ENCODE results near the gene ZDHHC19. TPM values are rescaled to one million over a fixed set of nuclear protein-coding genes. Genes with fewer than 3 reads are reported as not detected.

ZDHHC19 gene
- total and polyA plus RNA-seq, 3 experiments from 2014 or later: not detected

DNA sequence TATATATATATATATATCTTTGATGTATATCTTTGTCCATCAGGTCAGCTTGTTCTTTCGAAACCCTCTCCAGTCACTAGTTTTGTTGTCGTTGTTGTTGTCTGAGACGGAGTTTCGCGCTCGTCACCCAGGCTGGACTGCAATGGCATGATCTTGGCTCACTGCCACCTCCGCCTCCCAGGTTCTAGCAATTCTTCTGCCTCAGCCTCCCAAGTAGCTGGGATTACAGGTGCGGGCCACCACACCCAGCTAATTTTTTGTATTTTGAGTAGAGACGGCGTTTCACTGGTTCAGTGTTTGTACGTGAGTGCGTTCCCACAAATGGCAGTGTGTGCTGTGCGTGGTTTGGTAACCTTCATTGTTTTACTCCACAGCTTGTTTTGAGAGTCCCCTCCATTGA, 51.7 kb downstream of the ZDHHC19 start:
- POLR2A ChIA-PET: no interaction called here
- Histone ChIP-seq H3K27ac (ENCODE audit: low read depth, low read length) (no peak overlapping the region), H3K9me3 (ENCODE audit: low read length) (no peaks in the 10 kb centered on the region), H3K27me3 (ENCODE audit: insufficient read depth, low read length, poor library complexity, severe bottlenecking) (no peaks in the 10 kb centered on the region), H3K4me3 (ENCODE audit: low read length) (no peak overlapping the region), H3K36me3 (ENCODE audit: insufficient read depth, low read length) (no peaks in the 10 kb centered on the region), H3K4me1 (ENCODE audit: insufficient read depth, low read length) (no peaks in the 10 kb centered on the region)
- no peaks in the 10 kb centered on the region for H3K9me3 Mint-ChIP-seq
- no peaks in the 10 kb centered on the region for H3K36me3 Mint-ChIP-seq
- no peak overlapping the region for H3K4me3 Mint-ChIP-seq
- peaks cover 0 to 2% of the 10 kb centered on the region in 2 donors for H3K27me3 Mint-ChIP-seq
- H3K4me1 Mint-ChIP-seq: peaks cover 11 to 15% (median 14%) of the 10 kb centered on the region in 3 donors
- H3K27ac Mint-ChIP-seq: no peak overlapping the region
- no peak for DNase-seq
- CTCF ChIA-PET: no interaction called here

DNA sequence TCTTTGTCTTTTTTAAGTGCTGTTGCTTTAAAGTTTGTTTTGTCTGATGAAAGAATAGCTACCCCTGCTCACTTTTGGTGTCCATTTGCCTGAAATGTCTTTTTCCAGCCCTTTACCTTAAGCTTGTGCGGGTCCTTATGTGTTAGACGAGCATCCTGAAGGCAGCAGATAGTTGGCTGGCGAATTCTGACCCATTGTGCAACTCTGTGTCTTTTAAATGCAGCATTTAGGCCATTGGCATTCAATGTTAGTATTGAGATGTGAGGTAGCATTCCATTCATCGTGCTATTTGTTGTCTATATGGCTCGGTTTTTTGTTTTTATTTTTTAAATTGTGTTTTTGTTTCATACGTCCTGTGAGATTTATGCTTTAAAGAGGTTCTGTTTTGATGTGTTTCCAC, 55.0 kb downstream of the ZDHHC19 start:
- H3K9me3 ChIP-seq (ENCODE audit: low read length): no peaks in the 10 kb centered on the region
- H3K4me1 ChIP-seq (ENCODE audit: insufficient read depth, low read length): no peaks in the 10 kb centered on the region
- Mint-ChIP-seq H3K27ac (no peak overlapping the region), H3K9me3 (no peaks in the 10 kb centered on the region), H3K36me3 (no peaks in the 10 kb centered on the region), H3K27me3 (peaks cover 0 to 2% of the 10 kb centered on the region in 2 donors), H3K4me3 (no peak overlapping the region), H3K4me1 (peaks cover 11 to 15% (median 14%) of the 10 kb centered on the region in 3 donors)
- no peak for DNase-seq
- ChIA-PET CTCF (no interaction called here), POLR2A (no interaction called here)
- no peak overlapping the region for H3K4me3 ChIP-seq (ENCODE audit: low read length)
- no peaks in the 10 kb centered on the region for H3K36me3 ChIP-seq (ENCODE audit: insufficient read depth, low read length)
- H3K27me3 ChIP-seq (ENCODE audit: insufficient read depth, low read length, poor library complexity, severe bottlenecking): no peaks in the 10 kb centered on the region
- no peak overlapping the region for H3K27ac ChIP-seq (ENCODE audit: low read depth, low read length)

DNA sequence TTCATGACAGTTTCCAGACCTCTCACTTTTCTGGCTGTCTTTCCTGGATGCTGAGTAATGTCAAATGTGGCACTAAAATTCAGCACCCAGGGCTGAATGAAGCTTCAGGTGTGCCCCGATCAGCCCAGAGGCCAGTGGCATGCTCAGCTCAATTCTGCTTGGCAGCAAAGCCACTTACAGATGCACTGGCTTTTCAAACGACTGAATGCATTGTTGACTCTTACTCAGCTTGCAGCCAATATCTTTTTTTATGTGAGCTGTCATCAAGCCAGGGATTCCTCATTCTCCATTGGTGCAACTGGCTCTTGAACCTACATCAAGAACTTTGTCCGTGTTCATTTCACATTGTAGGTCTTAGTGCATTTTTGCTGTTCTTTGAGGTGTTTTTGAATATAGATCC, 60.7 kb downstream of the ZDHHC19 start:
- DNase-seq: no peak
- Histone ChIP-seq H3K27me3 (ENCODE audit: insufficient read depth, low read length, poor library complexity, severe bottlenecking) (no peaks in the 10 kb centered on the region), H3K9me3 (ENCODE audit: low read length) (no peaks in the 10 kb centered on the region), H3K36me3 (ENCODE audit: insufficient read depth, low read length) (no peaks in the 10 kb centered on the region), H3K4me3 (ENCODE audit: low read length) (no peak overlapping the region), H3K4me1 (ENCODE audit: insufficient read depth, low read length) (no peaks in the 10 kb centered on the region), H3K27ac (ENCODE audit: low read depth, low read length) (no peak overlapping the region)
- Mint-ChIP-seq H3K27ac (peak overlapping the region in 2 of 8 donors; percentile 22 to 36), H3K27me3 (no peaks in the 10 kb centered on the region), H3K4me1 (peaks cover 3 to 4% (median 4%) of the 10 kb centered on the region in 3 donors), H3K9me3 (peaks cover 0 to 7% (median 3%) of the 10 kb centered on the region in 5 donors), H3K36me3 (peaks cover 0 to 8% (median 0%) of the 10 kb centered on the region in 3 donors), H3K4me3 (no peak overlapping the region)
- POLR2A ChIA-PET: no interaction called here
- CTCF ChIA-PET: interaction anchor here (1.8 kb wide), 1 partner anchor 77 kb away, joined by 9 read pairs; no protein-coding TSS in a partner anchor

DNA sequence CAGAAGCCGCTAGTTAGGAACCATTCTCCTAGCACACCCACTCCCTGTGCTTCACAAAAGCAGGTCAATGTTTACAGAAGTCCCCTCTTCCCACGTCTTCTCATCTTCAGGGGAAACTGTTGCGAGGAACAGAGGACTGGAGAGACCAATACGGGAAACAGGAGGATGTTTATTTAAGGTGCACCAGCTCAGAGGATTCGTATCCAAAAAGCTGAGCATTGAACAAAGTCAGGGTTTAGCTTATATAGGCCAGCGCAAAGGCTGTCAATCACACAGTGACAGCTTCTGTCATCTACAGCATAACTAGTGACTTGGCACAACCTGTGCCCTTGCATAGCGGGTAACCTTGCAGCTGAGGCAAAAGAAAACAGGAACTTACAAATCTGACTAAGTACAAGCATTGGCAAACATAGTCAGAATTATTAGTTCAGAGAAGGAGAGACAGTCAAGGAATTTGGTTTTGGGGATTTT, 61.3 kb downstream of the ZDHHC19 start:
- DNase-seq: no peak
- H3K36me3 Mint-ChIP-seq: peaks cover 0 to 8% (median 0%) of the 10 kb centered on the region in 3 donors
- no peak overlapping the region for H3K4me3 ChIP-seq (ENCODE audit: low read length)
- POLR2A ChIA-PET: no interaction called here
- no peak overlapping the region for H3K27ac ChIP-seq (ENCODE audit: low read depth, low read length)
- H3K27ac Mint-ChIP-seq: peak overlapping the region in 1 of 8 donors; percentile 28
- no peaks in the 10 kb centered on the region for H3K27me3 Mint-ChIP-seq
- H3K4me1 ChIP-seq (ENCODE audit: insufficient read depth, low read length): no peaks in the 10 kb centered on the region
- H3K9me3 ChIP-seq (ENCODE audit: low read length): no peaks in the 10 kb centered on the region
- H3K4me1 Mint-ChIP-seq: peaks cover 2 to 4% (median 3%) of the 10 kb centered on the region in 3 donors
- H3K36me3 ChIP-seq (ENCODE audit: insufficient read depth, low read length): no peaks in the 10 kb centered on the region
- H3K9me3 Mint-ChIP-seq: peaks cover 0 to 7% (median 3%) of the 10 kb centered on the region in 5 donors
- no peaks in the 10 kb centered on the region for H3K27me3 ChIP-seq (ENCODE audit: insufficient read depth, low read length, poor library complexity, severe bottlenecking)
- CTCF ChIA-PET: interaction anchor here (1.8 kb wide), 1 partner anchor 77 kb away, joined by 9 read pairs; no protein-coding TSS in a partner anchor
- H3K4me3 Mint-ChIP-seq: no peak overlapping the region

DNA sequence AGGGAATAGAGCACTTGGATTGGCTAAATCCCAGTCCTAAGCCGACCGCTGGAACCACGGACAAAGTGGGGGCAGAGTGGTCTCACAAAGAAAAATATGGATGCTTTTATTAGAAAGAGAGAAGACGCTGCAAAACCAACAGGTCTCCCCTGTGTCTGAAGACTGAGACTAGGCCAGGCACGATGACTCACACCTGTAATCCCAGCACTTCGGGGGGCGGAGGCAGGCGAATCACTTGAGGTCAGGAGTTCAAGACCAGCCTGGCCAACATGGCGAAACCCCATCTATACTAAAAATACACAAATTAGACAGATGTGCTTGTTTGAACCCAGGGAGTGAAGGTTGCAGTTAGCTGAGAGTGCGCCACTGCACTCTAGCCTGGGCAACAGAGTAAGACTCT, 61.8 kb downstream of the ZDHHC19 start:
- peaks cover 6 to 8% (median 7%) of the 10 kb centered on the region in 3 donors for H3K4me1 Mint-ChIP-seq
- H3K27ac Mint-ChIP-seq: no peak overlapping the region
- ChIA-PET CTCF (interaction anchor here (1.8 kb wide), 1 partner anchor 76 kb away, joined by 9 read pairs; no protein-coding TSS in a partner anchor), POLR2A (no interaction called here)
- Histone ChIP-seq H3K9me3 (ENCODE audit: low read length) (no peaks in the 10 kb centered on the region), H3K4me3 (ENCODE audit: low read length) (no peak overlapping the region), H3K36me3 (ENCODE audit: insufficient read depth, low read length) (no peaks in the 10 kb centered on the region), H3K27me3 (ENCODE audit: insufficient read depth, low read length, poor library complexity, severe bottlenecking) (no peaks in the 10 kb centered on the region), H3K27ac (ENCODE audit: low read depth, low read length) (no peak overlapping the region), H3K4me1 (ENCODE audit: insufficient read depth, low read length) (no peaks in the 10 kb centered on the region)
- no peaks in the 10 kb centered on the region for H3K27me3 Mint-ChIP-seq
- H3K9me3 Mint-ChIP-seq: peaks cover 0 to 7% (median 3%) of the 10 kb centered on the region in 5 donors
- peaks cover 0 to 8% (median 0%) of the 10 kb centered on the region in 3 donors for H3K36me3 Mint-ChIP-seq
- no peak overlapping the region for H3K4me3 Mint-ChIP-seq
- no peak for DNase-seq

Other genes with a start within 250 kb of the ZDHHC19 start
- gene TFRC, start 129.3 kb downstream of the ZDHHC19 start, total RNA-seq: 100 to 1,000 TPM; 669 to 687 TPM
- 15.9 TPM for gene TFRC, start 129.3 kb downstream of the ZDHHC19 start, polyA plus RNA-seq
- not detected for gene SLC51A, start 5.1 kb upstream of the ZDHHC19 start, total RNA-seq
- 1.1 TPM for gene SLC51A, start 5.1 kb upstream of the ZDHHC19 start, polyA plus RNA-seq
- 10 to 100 TPM; 60.1 to 61.0 TPM for gene PCYT1A, start 76.3 kb upstream of the ZDHHC19 start, total RNA-seq
- gene PCYT1A, start 76.3 kb upstream of the ZDHHC19 start, polyA plus RNA-seq: 20.0 TPM
- 10 to 100 TPM in 1 of 2 experiments, 1 to 10 TPM in 1; 8.6 to 10.7 TPM for gene DYNLT2B, start 106.8 kb upstream of the ZDHHC19 start, total RNA-seq
- 10.9 TPM for gene DYNLT2B, start 106.8 kb upstream of the ZDHHC19 start, polyA plus RNA-seq
- gene TM4SF19, start 127.0 kb upstream of the ZDHHC19 start, total RNA-seq: under 1 TPM; 0.35 to 0.62 TPM
- 1.2 TPM for gene TM4SF19, start 127.0 kb upstream of the ZDHHC19 start, polyA plus RNA-seq
- gene UBXN7, start 221.0 kb upstream of the ZDHHC19 start, total RNA-seq: 10 to 100 TPM; 51.7 to 52.1 TPM
- 32.6 TPM for gene UBXN7, start 221.0 kb upstream of the ZDHHC19 start, polyA plus RNA-seq

All from CD8-positive, alpha-beta memory T cell (primary cell).